ENCODE results near the gene MIOX. TPM values are rescaled to one million over a fixed set of nuclear protein-coding genes. Genes with fewer than 3 reads are reported as not detected.

The MIOX gene
- total and polyA plus RNA-seq, 2 of the 13 experiments (the other 11 are each of a cell fraction or from before 2014, with no cell fraction given) = 1.5 to 2.9 TPM

DNA sequence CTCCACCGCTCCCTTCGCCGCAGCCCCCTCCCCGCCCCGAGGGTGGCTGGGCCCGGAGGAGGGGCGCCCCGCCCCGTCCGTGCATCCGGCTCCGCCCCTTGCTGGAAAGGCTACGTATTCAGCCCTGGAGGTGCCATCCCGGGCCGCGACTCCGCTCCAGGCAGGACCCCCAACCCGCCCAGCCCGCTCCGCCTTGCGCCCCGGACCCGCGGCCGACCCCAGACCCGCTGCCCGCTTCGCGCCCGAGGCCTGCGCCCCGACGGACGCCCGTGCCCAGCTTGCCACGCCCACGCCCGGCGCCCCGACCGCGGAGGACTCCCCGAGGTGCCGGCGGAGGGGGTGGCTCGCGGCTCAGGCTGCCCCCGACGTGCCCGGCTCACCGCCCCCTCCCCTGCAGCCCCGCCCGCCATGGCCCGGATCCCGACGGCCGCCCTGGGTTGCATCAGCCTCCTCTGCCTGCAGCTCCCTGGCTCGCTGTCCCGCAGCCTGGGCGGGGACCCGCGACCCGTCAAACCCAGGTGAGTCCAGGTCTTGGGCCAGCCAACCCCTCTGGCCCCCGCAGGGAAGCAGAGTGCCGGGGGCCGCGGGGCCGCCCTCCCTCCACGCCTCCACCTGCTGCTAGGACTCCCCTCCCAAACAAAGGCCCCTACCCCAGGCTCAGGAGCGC, 5.1 kb upstream of the MIOX start, which contains the start of gene ADM2 (continued):
- TF ChIP-seq, protein P1, sequence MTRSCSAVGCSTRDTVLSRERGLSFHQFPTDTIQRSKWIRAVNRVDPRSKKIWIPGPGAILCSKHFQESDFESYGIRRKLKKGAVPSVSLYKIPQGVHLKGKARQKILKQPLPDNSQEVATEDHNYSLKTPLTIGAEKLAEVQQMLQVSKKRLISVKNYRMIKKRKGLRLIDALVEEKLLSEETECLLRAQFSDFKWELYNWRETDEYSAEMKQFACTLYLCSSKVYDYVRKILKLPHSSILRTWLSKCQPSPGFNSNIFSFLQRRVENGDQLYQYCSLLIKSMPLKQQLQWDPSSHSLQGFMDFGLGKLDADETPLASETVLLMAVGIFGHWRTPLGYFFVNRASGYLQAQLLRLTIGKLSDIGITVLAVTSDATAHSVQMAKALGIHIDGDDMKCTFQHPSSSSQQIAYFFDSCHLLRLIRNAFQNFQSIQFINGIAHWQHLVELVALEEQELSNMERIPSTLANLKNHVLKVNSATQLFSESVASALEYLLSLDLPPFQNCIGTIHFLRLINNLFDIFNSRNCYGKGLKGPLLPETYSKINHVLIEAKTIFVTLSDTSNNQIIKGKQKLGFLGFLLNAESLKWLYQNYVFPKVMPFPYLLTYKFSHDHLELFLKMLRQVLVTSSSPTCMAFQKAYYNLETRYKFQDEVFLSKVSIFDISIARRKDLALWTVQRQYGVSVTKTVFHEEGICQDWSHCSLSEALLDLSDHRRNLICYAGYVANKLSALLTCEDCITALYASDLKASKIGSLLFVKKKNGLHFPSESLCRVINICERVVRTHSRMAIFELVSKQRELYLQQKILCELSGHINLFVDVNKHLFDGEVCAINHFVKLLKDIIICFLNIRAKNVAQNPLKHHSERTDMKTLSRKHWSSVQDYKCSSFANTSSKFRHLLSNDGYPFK (CRISPR knock-in tag; IDR thresholded peaks at IDR 0.05; ENCODE audit: borderline replicate concordance) = no peak
- TF ChIP-seq PCBP2 (optimal IDR thresholded peaks at IDR 0.05; ENCODE audit: low read depth, low read length, poor library complexity, severe bottlenecking) (no peak), GFI1 (CRISPR knock-in tag; IDR thresholded peaks at IDR 0.05; ENCODE audit: borderline replicate concordance) (no peak), SATB2 (CRISPR knock-in tag; IDR thresholded peaks at IDR 0.05) (no peak), KLF11 (CRISPR knock-in tag; IDR thresholded peaks at IDR 0.05) (no peak), SMAD1 (CRISPR knock-in tag; IDR thresholded peaks at IDR 0.05; ENCODE audit: borderline replicate concordance, low read depth) (peak; percentile 31; the same call in 1 of the 2 replicates), KAT2B (IDR thresholded peaks at IDR 0.05; ENCODE audit: borderline replicate concordance, low read depth, low read length) (no peak), MYC (CRISPR knock-in tag; IDR thresholded peaks at IDR 0.05; ENCODE audit: borderline replicate concordance) (no peak; the same call in 1 of the 2 replicates), ETV5 (CRISPR knock-in tag; IDR thresholded peaks at IDR 0.05; ENCODE audit: borderline replicate concordance) (peak; percentile 70), SP1 (IDR thresholded peaks at IDR 0.05) (no peak), SP1 (CRISPR knock-in tag; IDR thresholded peaks at IDR 0.05) (peak; percentile 37; the same call in 1 of the 2 replicates), KMT2A (CRISPR knock-in tag; IDR thresholded peaks at IDR 0.05) (no peak), SIN3A (IDR thresholded peaks at IDR 0.05; ENCODE audit: borderline replicate concordance, low read depth, low read length) (peak; percentile 32; the same call in 1 of the 2 replicates), MZF1 (CRISPR knock-in tag; IDR thresholded peaks at IDR 0.05; ENCODE audit: borderline replicate concordance) (0 out of 2 replicates have a peak, but pooled peaks have one; percentile 37), ZNF660 (CRISPR knock-in tag; IDR thresholded peaks at IDR 0.05; ENCODE audit: borderline replicate concordance, low read depth) (no peak), ZSCAN25 (CRISPR knock-in tag; IDR thresholded peaks at IDR 0.05) (peak; percentile 51; the same call in 1 of the 2 replicates), SP5 (CRISPR knock-in tag; IDR thresholded peaks at IDR 0.05; ENCODE audit: borderline replicate concordance, low read depth) (peak; percentile 69; the same call in 1 of the 2 replicates), GABPB1 (CRISPR knock-in tag; IDR thresholded peaks at IDR 0.05) (peak; percentile 68; the same call in 1 of the 2 replicates), ZC3H4 (CRISPR knock-in tag; IDR thresholded peaks at IDR 0.05; ENCODE audit: borderline replicate concordance) (no peak), TARDBP (CRISPR knock-in tag; IDR thresholded peaks at IDR 0.05) (no peak)
- TF ChIP-seq, protein P2, sequence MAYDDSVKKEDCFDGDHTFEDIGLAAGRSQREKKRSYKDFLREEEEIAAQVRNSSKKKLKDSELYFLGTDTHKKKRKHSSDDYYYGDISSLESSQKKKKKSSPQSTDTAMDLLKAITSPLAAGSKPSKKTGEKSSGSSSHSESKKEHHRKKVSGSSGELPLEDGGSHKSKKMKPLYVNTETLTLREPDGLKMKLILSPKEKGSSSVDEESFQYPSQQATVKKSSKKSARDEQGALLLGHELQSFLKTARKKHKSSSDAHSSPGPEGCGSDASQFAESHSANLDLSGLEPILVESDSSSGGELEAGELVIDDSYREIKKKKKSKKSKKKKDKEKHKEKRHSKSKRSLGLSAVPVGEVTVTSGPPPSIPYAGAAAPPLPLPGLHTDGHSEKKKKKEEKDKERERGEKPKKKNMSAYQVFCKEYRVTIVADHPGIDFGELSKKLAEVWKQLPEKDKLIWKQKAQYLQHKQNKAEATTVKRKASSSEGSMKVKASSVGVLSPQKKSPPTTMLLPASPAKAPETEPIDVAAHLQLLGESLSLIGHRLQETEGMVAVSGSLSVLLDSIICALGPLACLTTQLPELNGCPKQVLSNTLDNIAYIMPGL (CRISPR knock-in tag; IDR thresholded peaks at IDR 0.05; ENCODE audit: borderline replicate concordance in 1 of 2, low read depth in 1 of 2) = peak in 1 of 2 experiments; percentile 62; a peak in 1 of 4 replicates
- TF ChIP-seq, protein P3, sequence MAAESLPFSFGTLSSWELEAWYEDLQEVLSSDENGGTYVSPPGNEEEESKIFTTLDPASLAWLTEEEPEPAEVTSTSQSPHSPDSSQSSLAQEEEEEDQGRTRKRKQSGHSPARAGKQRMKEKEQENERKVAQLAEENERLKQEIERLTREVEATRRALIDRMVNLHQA (CRISPR knock-in tag; IDR thresholded peaks at IDR 0.05) = no peak
- TF ChIP-seq, protein P4, sequence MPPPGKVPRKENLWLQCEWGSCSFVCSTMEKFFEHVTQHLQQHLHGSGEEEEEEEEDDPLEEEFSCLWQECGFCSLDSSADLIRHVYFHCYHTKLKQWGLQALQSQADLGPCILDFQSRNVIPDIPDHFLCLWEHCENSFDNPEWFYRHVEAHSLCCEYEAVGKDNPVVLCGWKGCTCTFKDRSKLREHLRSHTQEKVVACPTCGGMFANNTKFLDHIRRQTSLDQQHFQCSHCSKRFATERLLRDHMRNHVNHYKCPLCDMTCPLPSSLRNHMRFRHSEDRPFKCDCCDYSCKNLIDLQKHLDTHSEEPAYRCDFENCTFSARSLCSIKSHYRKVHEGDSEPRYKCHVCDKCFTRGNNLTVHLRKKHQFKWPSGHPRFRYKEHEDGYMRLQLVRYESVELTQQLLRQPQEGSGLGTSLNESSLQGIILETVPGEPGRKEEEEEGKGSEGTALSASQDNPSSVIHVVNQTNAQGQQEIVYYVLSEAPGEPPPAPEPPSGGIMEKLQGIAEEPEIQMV (CRISPR knock-in tag; IDR thresholded peaks at IDR 0.05; ENCODE audit: low read depth) = 0 out of 2 replicates have a peak, but pooled peaks have one; percentile 25
